Upper lobe of left lung (tissue), 4 donors: Measurements from ENCODE around the gene DMAC1.

Source experiments
- POLR2A ChIP-seq, 4 donors: fragments of 450-650 bp; IDR thresholded peaks; one replicate each; pipeline ENCODE4 v1.5.1; 2016 to 2017; ENCODE audit warnings: antibody characterized with exemption in 4 of 4, mild to moderate bottlenecking in 2 of 4
- POLR2AphosphoS5 ChIP-seq, 2 donors: sonication (generic); formaldehyde crosslinking; IDR thresholded peaks; one replicate each; pipeline ENCODE4 v1.5.1; 2017; ENCODE audit warnings: antibody characterized with exemption in 2 of 2
- TF ChIP-seq, protein P1 (sequence below), 6 experiments: fragments of 450-650 bp in 4 of 6; fragments of 200-600 bp in 2 of 6; sonication (generic) in 2 of 6; IDR thresholded peaks; one replicate each; pipeline ENCODE4 v1.5.1; 2016 to 2019; ENCODE audit warnings: antibody characterized with exemption in 6 of 6

GRCh38 chr9:7785813-7786212, 13.8 kb downstream of the DMAC1 start:
- TF ChIP-seq, protein P1, sequence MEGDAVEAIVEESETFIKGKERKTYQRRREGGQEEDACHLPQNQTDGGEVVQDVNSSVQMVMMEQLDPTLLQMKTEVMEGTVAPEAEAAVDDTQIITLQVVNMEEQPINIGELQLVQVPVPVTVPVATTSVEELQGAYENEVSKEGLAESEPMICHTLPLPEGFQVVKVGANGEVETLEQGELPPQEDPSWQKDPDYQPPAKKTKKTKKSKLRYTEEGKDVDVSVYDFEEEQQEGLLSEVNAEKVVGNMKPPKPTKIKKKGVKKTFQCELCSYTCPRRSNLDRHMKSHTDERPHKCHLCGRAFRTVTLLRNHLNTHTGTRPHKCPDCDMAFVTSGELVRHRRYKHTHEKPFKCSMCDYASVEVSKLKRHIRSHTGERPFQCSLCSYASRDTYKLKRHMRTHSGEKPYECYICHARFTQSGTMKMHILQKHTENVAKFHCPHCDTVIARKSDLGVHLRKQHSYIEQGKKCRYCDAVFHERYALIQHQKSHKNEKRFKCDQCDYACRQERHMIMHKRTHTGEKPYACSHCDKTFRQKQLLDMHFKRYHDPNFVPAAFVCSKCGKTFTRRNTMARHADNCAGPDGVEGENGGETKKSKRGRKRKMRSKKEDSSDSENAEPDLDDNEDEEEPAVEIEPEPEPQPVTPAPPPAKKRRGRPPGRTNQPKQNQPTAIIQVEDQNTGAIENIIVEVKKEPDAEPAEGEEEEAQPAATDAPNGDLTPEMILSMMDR (IDR thresholded peaks at IDR 0.05): no peak
- TF ChIP-seq POLR2A (IDR thresholded peaks at IDR 0.05) (no peak), POLR2AphosphoS5 (IDR thresholded peaks at IDR 0.05) (no peak)
